ENCODE measurements around the gene SIVA1. TPM values are rescaled to one million over a fixed set of nuclear protein-coding genes. Genes with fewer than 3 reads are reported as not detected.
"Not testable (repeated sequence)": the region's sequence is repeated elsewhere in the genome, so short reads cannot be mapped to it uniquely, and the experiment has no call there.

Gene SIVA1
- total RNA-seq, 4 donors from 2014 or later = 189 to 397 (median 203) TPM

GRCh38 chr14:104725772-104726548 is 27.0 kb upstream of the SIVA1 start:
- no peaks in the 10 kb centered on the region for H3K9me3 ChIP-seq
- H3K27me3 ChIP-seq = no peaks in the 10 kb centered on the region
- TF ChIP-seq POLR2AphosphoS5 (IDR thresholded peaks at IDR 0.05) = no peak
- no peak for TF ChIP-seq EP300 (IDR thresholded peaks at IDR 0.05; ENCODE audit: low read depth)
- TF ChIP-seq, protein P1, sequence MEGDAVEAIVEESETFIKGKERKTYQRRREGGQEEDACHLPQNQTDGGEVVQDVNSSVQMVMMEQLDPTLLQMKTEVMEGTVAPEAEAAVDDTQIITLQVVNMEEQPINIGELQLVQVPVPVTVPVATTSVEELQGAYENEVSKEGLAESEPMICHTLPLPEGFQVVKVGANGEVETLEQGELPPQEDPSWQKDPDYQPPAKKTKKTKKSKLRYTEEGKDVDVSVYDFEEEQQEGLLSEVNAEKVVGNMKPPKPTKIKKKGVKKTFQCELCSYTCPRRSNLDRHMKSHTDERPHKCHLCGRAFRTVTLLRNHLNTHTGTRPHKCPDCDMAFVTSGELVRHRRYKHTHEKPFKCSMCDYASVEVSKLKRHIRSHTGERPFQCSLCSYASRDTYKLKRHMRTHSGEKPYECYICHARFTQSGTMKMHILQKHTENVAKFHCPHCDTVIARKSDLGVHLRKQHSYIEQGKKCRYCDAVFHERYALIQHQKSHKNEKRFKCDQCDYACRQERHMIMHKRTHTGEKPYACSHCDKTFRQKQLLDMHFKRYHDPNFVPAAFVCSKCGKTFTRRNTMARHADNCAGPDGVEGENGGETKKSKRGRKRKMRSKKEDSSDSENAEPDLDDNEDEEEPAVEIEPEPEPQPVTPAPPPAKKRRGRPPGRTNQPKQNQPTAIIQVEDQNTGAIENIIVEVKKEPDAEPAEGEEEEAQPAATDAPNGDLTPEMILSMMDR (IDR thresholded peaks at IDR 0.05) = no peak
- TF ChIP-seq POLR2A (IDR thresholded peaks at IDR 0.05) = no peak
- no peak for DNase-seq
- no peak overlapping the region for H3K4me3 ChIP-seq
- WGBS, 2 donors (ENCODE audit: low coverage in 1 of 2) = 78% methylated on average over 24 of the region's 25 CpGs; no CpG with 5 or more reads in 1 of the 2 donors
- H3K36me3 ChIP-seq = no peaks in the 10 kb centered on the region
- intact Hi-C loops (cut with DNase I; ENCODE audit: low total_unique reads) = no loop called here
- in situ Hi-C loops (cut with MboI; ENCODE audit: low pct_ligation_motif_present in 1 of 4, low pct_unique_long_range_greater_than_20kb in 1 of 4, low sequenced_read_pairs in 3 of 4) = no loop called here
- peaks cover 23 to 32% (median 28%) of the 10 kb centered on the region in 4 donors for H3K4me1 ChIP-seq
- H3K27ac ChIP-seq = no peak overlapping the region

GRCh38 chr14:104726600-104727451 is 26.1 kb upstream of the SIVA1 start:
- no peak overlapping the region for H3K27ac ChIP-seq
- WGBS, 2 donors (ENCODE audit: low coverage in 1 of 2) = 54 to 66% methylated on average over 3 to 21 of the region's 21 CpGs
- no peaks in the 10 kb centered on the region for H3K36me3 ChIP-seq
- intact Hi-C loops (cut with DNase I; ENCODE audit: low total_unique reads) (no loop called here), in situ Hi-C loops (cut with MboI; ENCODE audit: low pct_ligation_motif_present in 1 of 4, low pct_unique_long_range_greater_than_20kb in 1 of 4, low sequenced_read_pairs in 3 of 4) (no loop called here)
- peaks cover 23 to 33% (median 28%) of the 10 kb centered on the region in 4 donors for H3K4me1 ChIP-seq
- H3K9me3 ChIP-seq = no peaks in the 10 kb centered on the region
- no peaks in the 10 kb centered on the region for H3K27me3 ChIP-seq
- H3K4me3 ChIP-seq = no peak overlapping the region
- no peak for TF ChIP-seq POLR2A (IDR thresholded peaks at IDR 0.05)
- TF ChIP-seq POLR2AphosphoS5 (IDR thresholded peaks at IDR 0.05) = no peak
- TF ChIP-seq EP300 (IDR thresholded peaks at IDR 0.05; ENCODE audit: low read depth) = no peak
- TF ChIP-seq, protein P1 (IDR thresholded peaks at IDR 0.05) = no peak
- no peak for DNase-seq

- Histone ChIP-seq H3K36me3 (no peaks in the 10 kb centered on the region), H3K9me3 (no peaks in the 10 kb centered on the region), H3K4me3 (no peak overlapping the region), H3K27me3 (no peaks in the 10 kb centered on the region), H3K4me1 (peaks cover 13 to 35% (median 28%) of the 10 kb centered on the region in 4 donors), H3K27ac (no peak overlapping the region)
- DNase-seq = no peak
- TF ChIP-seq POLR2A (IDR thresholded peaks at IDR 0.05) = no peak
- TF ChIP-seq EP300 (IDR thresholded peaks at IDR 0.05; ENCODE audit: low read depth) = no peak
- TF ChIP-seq, protein P1 (IDR thresholded peaks at IDR 0.05) = no peak
- TF ChIP-seq POLR2AphosphoS5 (IDR thresholded peaks at IDR 0.05) = no peak
- intact Hi-C loops (cut with DNase I; ENCODE audit: low total_unique reads) = no loop called here
- 89 to 96% methylated on average over 7 to 17 of the region's 17 CpGs for WGBS, 2 donors (ENCODE audit: low coverage in 1 of 2)
- in situ Hi-C loops (cut with MboI; ENCODE audit: low pct_ligation_motif_present in 1 of 4, low pct_unique_long_range_greater_than_20kb in 1 of 4, low sequenced_read_pairs in 3 of 4) = no loop called here
Observed at GRCh38 chr14:104728631-104729030, 24.3 kb upstream of the SIVA1 start.

- H3K27ac ChIP-seq; H3K36me3 ChIP-seq; H3K27me3 ChIP-seq; in situ Hi-C loops (cut with MboI; ENCODE audit: low pct_ligation_motif_present in 1 of 4, low pct_unique_long_range_greater_than_20kb in 1 of 4, low sequenced_read_pairs in 3 of 4); intact Hi-C loops (cut with DNase I; ENCODE audit: low total_unique reads); H3K4me3 ChIP-seq; H3K9me3 ChIP-seq; DNase-seq: not testable (repeated sequence)
- peaks cover 13 to 31% (median 26%) of the 10 kb centered on the region in 4 donors for H3K4me1 ChIP-seq
- WGBS, 2 donors (ENCODE audit: low coverage in 1 of 2) = 95% methylated on average over 47 of the region's 73 CpGs; no CpG with 5 or more reads in 1 of the 2 donors
Observed at GRCh38 chr14:104729176-104729834, 23.6 kb upstream of the SIVA1 start.

Measured in transverse colon (tissue), 4 donors.